Measurements from ENCODE around the gene ANKUB1. TPM values are rescaled to one million over a fixed set of nuclear protein-coding genes. Genes with fewer than 3 reads are reported as not detected.

The ANKUB1 gene
- total and polyA plus RNA-seq, 9 of the 15 experiments (the other 6 are each of a cell fraction or from before 2014, with no cell fraction given): not detected

GRCh38 chr3:149813367-149814281 is 21.3 kb upstream of the ANKUB1 start (continued):
- TF ChIP-seq FOXA3 (CRISPR knock-in tag; conservative IDR thresholded peaks at IDR 0.05 in 1 of 2, IDR thresholded peaks at IDR 0.05 in 1 of 2): no peak
- no peak for TF ChIP-seq NCOA1 (IDR thresholded peaks at IDR 0.05; ENCODE audit: low read depth)
- TF ChIP-seq TRIM24 (IDR thresholded peaks at IDR 0.05): no peak
- TF ChIP-seq ATF7 (IDR thresholded peaks at IDR 0.05): no peak
- no peak for TF ChIP-seq EWSR1 (IDR thresholded peaks at IDR 0.05; ENCODE audit: borderline replicate concordance, low read depth, partially characterized antibody)
- TF ChIP-seq RNF219 (CRISPR knock-in tag; IDR thresholded peaks at IDR 0.05): no peak
- TF ChIP-seq NCOA2 (IDR thresholded peaks at IDR 0.05; ENCODE audit: partially characterized antibody in 2 of 2): no peak
- TF ChIP-seq CREB5 (CRISPR knock-in tag; IDR thresholded peaks at IDR 0.05): no peak
- TF ChIP-seq STAT6 (CRISPR knock-in tag; IDR thresholded peaks at IDR 0.05): no peak
- TF ChIP-seq ZFP91 (CRISPR knock-in tag; IDR thresholded peaks at IDR 0.05): no peak
- no peak for TF ChIP-seq ILF3 (IDR thresholded peaks at IDR 0.05; ENCODE audit: borderline replicate concordance)
- TF ChIP-seq XRCC4 (IDR thresholded peaks at IDR 0.05; ENCODE audit: extremely low read depth, insufficient read depth, insufficient read length): no peak
- TF ChIP-seq POLR2AphosphoS2 (IDR thresholded peaks at IDR 0.05; ENCODE audit: low read length): no peak
- TF ChIP-seq ARID3B (CRISPR knock-in tag; IDR thresholded peaks at IDR 0.05; ENCODE audit: borderline replicate concordance): no peak
- TF ChIP-seq MITF (IDR thresholded peaks at IDR 0.05): no peak
